NCI-H2081 treated with DMSO at 0.1 percent for 48 hours (cell line): Measurements from ENCODE around the gene RFK.
"Not testable (repeated sequence)": the region's sequence is repeated elsewhere in the genome, so short reads cannot be mapped to it uniquely, and the experiment has no call there.

Experiments
- DNase-seq: peaks from one replicate; lab custom pipeline; 2025; lab: John Stamatoyannopoulos, UW

The RFK gene

DNA sequence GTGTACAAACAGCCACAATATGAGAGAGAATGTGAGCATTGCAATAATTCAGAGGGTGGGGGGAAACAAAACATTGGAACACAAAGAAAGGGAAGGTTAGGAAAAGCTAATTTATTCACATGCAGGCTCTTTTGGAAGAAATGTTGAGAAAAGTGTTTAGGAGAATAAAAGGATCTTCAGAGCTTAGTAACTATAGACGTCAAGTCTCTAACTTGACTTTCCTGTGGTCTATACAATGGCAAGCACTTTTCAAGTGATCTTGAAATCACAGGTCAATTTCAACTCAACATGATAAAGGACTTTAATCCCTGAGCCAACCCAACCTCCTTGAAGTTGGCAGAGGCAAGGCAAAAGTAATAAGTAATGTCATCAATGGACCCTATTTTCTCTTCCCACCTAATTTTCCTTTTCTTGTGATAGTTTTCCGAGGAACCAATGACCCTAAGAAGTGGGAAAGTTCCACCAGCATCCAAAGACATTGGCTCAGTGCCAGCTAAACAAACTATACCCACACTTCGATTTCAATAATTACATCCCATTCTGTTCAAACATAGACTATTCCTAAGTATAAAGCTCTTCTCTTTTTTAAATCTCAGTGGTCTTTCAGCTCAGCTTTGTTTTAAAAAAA lies 23.7 kb downstream of the RFK start:
- DNase-seq, result no peak

- peak; percentile 75 for DNase-seq
These were observed 24.6 kb downstream of the RFK start for GRCh38 chr9:76369583-76369982.

DNA sequence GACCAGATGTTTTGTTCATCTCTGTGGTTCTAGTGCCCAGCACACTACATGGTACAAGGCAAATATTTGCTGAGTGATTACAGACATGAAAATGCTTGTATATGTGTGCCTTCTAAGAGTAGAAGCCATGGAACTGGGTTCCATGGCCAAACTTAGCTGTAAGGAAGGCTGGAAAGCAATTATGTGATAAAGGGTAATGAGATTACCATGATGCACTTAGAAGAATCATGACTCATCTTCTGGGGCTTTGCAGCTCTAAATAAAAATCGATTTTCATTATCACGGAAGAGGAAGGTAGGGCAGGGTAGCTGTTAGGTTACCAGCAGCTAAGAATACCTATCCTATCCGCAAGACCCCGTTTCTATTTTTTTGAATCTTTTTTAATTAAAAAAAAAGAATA lies 28.0 kb downstream of the RFK start:
- DNase-seq, result no peak

DNA sequence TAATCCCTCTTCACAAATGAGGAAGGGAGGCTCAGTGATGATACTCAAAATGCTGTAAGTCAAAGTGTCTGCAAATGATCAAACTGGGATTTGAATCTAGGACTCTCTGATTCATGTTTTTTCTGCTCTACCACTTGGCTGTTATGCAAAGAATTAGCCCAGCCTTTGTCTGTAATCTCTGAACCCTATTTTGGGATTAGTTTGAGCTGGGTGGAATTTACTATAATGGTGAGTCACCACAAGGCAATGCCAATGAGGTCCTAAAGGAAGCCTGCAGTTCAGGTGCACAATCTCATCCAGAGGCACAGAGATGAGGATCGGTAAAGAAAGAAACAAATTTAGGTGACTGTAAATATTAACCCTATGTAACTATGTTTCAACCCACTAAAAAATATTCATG lies 29.2 kb downstream of the RFK start:
- DNase-seq, result no peak

DNA sequence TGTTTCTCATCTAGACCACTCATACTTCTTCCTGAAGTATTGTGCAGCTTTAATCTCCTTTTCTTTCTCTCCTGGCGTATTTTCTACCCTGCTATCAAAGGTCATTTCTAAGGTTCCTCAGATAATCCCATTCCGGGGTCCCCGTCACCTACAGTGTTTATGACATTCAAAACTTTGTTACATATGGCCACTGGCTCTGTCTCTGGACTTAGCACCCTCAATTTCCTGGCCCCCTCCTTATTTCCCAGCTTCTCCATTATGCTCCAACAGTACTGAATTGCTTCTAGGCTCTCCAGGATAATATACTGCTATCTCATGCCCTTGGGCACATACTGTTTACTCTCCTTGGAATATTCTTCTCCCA lies 31.2 kb downstream of the RFK start:
- DNase-seq, result no peak

- DNase-seq, result not testable (repeated sequence)
These were observed 31.7 kb downstream of the RFK start for GRCh38 chr9:76362332-76363031.

DNA sequence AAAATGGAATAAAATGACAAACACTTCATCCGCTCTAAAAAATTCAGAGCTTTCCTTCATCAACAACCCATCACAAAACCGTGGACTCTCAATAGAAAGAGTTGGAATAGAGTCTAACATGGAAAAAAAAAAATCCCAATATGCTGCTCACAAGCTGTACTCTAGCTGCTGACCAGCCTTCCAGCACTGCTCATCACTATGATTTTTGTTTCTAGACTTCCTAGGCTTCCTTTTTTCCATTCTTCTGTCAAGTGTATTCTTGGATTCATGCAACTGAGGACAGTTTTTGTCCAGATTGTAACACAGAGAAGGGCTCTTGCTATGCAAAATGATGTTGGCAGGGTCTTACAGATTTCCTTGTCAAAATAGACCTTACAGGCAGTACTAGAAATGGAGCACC lies 34.5 kb downstream of the RFK start:
- no peak for DNase-seq

GRCh38 chr9:76359365-76359764 lies 34.9 kb downstream of the RFK start:
- DNase-seq, result no peak

DNA sequence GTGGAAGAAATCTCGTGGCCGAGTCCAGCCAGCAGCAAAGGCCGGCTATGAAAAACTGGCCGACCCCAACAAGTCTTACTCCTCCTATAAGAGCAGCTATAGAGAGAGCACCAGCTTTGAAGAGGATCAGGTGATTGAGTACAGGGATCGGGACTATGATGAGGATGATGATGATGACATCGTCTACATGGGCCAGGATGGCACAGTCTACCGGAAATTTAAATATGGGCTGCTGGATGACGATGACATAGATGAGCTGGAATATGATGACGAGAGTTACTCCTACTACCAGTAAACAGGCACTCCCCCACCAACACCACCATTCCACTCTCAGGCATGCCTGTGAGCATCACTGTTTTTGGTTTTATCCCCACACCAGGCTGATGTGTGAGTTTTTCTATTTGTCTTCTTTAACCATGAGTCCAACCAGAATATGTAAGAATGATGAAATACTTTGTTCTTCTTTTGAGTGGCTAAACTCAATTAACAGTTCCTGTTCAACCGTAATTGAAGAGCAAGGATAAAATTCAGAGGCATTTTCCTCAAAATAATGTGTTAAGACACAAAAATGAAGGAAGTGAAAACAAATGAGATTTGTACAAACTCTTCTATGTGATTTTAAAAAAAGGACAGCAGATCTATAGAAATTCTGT lies 35.5 kb downstream of the RFK start:
- DNase-seq, result no peak

DNA sequence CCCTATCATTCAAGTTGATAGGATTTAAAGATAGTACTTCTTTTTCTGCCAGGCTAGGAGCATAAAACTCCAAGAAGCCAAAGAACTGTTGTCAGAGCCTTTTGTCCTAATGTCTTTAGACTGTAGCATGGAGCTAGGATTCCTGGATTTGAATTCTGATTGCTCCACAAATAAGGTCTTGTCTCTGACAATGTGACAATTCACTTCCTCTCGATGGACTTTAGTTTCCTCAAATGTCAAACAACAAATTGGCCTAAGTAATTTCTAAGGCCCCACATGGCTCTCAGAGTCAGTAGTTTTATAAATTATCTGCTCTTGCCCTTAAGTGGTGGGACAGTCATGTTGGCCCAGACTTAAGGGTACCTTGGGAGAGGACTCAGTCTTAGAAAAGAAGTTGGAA lies 36.7 kb downstream of the RFK start:
- no peak for DNase-seq

GRCh38 chr9:76355886-76356285 lies 38.3 kb downstream of the RFK start:
- DNase-seq, result no peak

DNA sequence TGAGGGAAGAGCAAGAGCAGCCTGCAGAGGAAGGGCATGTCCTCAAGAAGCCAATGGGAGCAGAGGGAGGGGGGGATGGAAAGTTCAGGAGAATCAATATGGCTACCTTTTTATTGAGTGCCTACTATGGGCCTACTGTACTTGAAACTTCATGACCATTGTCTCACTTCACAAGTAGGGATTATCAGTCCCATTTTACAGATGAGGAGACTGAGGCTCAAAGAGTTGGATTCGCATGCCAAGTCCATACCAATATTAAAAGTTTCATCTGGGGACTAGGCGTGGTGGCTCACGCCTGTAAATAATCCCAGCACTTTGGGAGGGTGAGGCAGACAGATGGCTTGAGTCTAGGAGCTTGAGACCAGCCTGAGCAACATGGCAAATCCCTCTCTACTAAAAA lies 40.0 kb downstream of the RFK start:
- DNase-seq, result no peak

DNA sequence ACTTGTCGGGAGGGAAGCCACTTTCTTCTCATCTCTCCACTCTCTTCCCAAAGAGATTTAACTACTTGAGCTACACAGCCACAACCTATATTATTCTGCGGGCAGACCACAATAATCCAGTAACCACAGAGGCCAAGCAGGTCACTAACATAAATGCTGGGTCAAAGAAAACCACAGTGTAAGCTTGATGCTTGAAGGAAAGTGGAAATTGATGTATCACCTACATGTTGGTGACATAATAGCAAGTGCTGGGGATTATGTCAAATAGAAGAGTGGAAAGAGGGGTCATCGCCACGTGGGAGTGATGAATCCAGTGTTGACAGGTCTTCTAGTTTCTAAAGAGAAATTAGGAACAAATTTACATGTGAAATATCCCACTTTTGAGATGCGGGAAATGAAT lies 40.9 kb downstream of the RFK start:
- DNase-seq, result no peak

GRCh38 chr9:76352026-76352620 lies 42.1 kb downstream of the RFK start:
- no peak for DNase-seq

GRCh38 chr9:76351006-76351405 lies 43.2 kb downstream of the RFK start:
- DNase-seq, result no peak

DNA sequence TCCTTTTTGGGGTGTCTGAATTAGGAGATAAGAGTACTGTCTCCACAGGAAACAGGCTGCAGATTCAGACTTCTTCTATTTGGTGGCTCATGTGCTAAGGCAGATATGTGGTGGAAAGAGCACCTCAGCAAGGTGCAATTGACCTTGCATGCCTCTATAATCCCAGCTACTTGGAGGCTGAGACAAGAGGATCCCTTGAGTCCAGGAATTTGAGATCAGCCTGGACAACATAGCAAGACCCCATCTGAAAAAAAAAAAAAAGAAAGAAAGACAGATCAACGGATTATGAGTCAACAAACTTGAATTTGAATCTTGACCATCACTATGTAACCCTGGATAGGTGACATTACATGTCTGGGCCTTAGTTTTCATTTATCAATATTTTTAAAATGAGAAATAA lies 44.4 kb downstream of the RFK start:
- no peak for DNase-seq

DNA sequence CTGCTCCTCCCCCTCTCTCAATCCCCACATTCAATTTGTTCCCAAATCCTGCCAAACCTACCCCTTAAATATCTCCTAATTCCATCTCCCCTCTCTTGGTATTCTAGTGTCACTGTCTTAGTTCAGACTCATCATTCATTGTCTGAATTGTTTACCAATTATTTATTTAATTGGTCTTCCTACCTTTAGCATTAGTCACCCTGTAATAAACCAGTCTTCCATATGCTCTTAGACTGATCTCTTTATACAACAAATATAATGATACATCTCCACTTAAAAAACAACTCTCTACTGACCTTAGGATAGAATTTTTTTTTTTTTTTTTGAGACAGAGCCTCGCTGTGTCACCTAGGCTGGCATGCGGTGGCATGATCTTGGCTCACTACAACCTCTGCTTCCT lies 51.4 kb downstream of the RFK start:
- DNase-seq, result no peak

- no peak for DNase-seq
These were observed 52.0 kb downstream of the RFK start for GRCh38 chr9:76342201-76342600.

DNA sequence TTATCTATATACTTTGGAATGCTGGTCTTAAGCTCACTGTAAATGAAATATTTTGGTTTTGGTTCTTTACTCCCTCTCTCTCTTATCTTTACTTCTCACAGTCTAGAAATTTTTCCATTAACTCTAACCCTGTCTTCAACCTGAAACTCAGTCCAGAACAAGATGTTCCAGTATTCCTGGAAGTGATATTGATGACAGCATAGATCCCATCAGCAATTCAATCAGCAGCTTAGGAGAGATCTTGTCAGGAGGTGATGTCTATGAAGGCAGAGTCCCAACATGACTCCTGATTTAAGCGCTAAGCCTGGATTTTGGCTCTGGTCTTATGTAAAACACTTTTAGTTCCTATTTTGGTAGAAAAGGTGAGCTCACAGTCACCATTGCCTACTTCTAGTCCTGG lies 52.6 kb downstream of the RFK start:
- DNase-seq, result no peak

DNA sequence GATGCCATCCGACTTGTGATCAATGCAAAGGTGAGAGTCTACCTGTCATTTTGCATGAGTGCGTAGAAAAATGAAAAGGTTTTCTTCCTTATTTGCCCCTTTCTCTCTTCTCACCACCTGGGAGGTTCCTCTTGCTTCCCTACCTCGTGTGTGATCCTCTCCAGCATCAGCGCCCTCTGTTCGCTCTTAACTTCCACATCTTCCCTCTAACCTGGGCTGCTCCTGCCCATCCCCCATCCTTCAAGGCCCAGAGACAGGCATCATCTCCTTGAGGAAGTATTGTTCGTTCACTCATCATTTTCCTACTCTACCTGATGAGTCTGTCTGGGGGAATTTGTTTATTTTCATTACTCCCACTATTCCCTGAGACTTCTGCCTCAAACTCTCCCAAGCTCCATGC lies 55.8 kb downstream of the RFK start:
- no peak for DNase-seq

- DNase-seq, result no peak
These were observed 58.2 kb downstream of the RFK start for GRCh38 chr9:76336027-76336426.
